MCF 10A (cell line): Measurements from ENCODE around the gene STAU1. TPM values are rescaled to one million over a fixed set of nuclear protein-coding genes. Genes with fewer than 3 reads are reported as not detected.
A peak's percentile ranks its signal among the peaks of the same experiment; 100 is the strongest.

Source experiments
- BruUV-seq: library from RNA; stranded (reverse); fragments of 400-500 nt; replicated peaks from 2 replicates; lab custom pipeline; 2021; lab: Mats Ljungman, UMichigan
- CTCF ChIA-PET: fragments of 300-600 bp; sonication (Branson Sonifier 250); formaldehyde crosslinking; extraction: SDS; loops from one replicate; lab custom pipeline; 2021; ENCODE audit warnings: antibody characterized with exemption, inconsistent platforms; lab: Yijun Ruan, JAX
- POLR2A ChIA-PET: fragments of 300-600, 350-650 bp; sonication (Branson Sonifier 250); formaldehyde crosslinking; extraction: SDS; loops from one replicate; lab custom pipeline; 2020; ENCODE audit warnings: antibody characterized with exemption, inconsistent platforms; lab: Yijun Ruan, JAX
- DNase-seq: peaks from one replicate; pipeline ENCODE4 v3.0.0-alpha.2; 2018; ENCODE audit not compliant: unreplicated experiment
- H3K27ac Mint-ChIP-seq: one replicate; pipeline ENCODE4 v1.8.0; 2022; ENCODE audit warnings: mild to moderate bottlenecking, low read depth, mixed read lengths; ENCODE audit not compliant: unreplicated experiment
- H3K27me3 Mint-ChIP-seq: one replicate; pipeline ENCODE4 v1.8.0; 2022; ENCODE audit warnings: mixed read lengths; ENCODE audit not compliant: insufficient read depth, unreplicated experiment
- H3K36me3 Mint-ChIP-seq: one replicate; pipeline ENCODE4 v1.8.0; 2022; ENCODE audit warnings: mild to moderate bottlenecking, moderate library complexity, mixed read lengths; ENCODE audit not compliant: insufficient read depth, unreplicated experiment
- H3K4me1 Mint-ChIP-seq: one replicate; pipeline ENCODE4 v1.8.0; 2022; ENCODE audit warnings: mixed read lengths; ENCODE audit not compliant: insufficient read depth, unreplicated experiment
- H3K4me3 Mint-ChIP-seq: one replicate; pipeline ENCODE4 v1.8.0; 2022; ENCODE audit warnings: mild to moderate bottlenecking, moderate library complexity, mixed read lengths; ENCODE audit not compliant: unreplicated experiment
- H3K9me3 Mint-ChIP-seq: one replicate; pipeline ENCODE4 v1.8.0; 2022; ENCODE audit warnings: mixed read lengths; ENCODE audit not compliant: unreplicated experiment
- intact Hi-C: fragments of 100-400 bp; cut with micrococcal nuclease; formaldehyde crosslinking; loops from 2 replicates; pipeline ENCODE4 v1.14.1; 2022
- total RNA-seq: library from RNA; stranded (reverse); gene quantifications from 2 replicates; pipeline ENCODE4 v1.2.3, GENCODE V29; 2022
- TF ChIP-seq, protein P1 (sequence below): fragments of 200-600 bp; IDR thresholded peaks from one replicate; pipeline ENCODE4 v1.8.0; 2022; ENCODE audit warnings: antibody characterized with exemption, mild to moderate bottlenecking; ENCODE audit not compliant: unreplicated experiment

The STAU1 gene
- total RNA-seq, 1 experiment from 2014 or later: 110 TPM

- no peak overlapping the region for H3K27ac Mint-ChIP-seq
- ChIA-PET POLR2A (interaction anchor here (0.6 to 6.7 kb wide), 7 partner anchors 13 to 180 kb away, joined by 3 to 59 read pairs (median 3); partner anchors contain the start of gene STAU1), CTCF (interaction anchor here (0.6 to 4.6 kb wide), 6 partner anchors 12 to 71 kb away, joined by 3 to 20 read pairs (median 4); no protein-coding TSS in a partner anchor)
- no peaks in the 10 kb centered on the region for H3K27me3 Mint-ChIP-seq
- no peak for DNase-seq
- H3K4me1 Mint-ChIP-seq: peaks cover 6% of the 10 kb centered on the region
- BruUV-seq: no TSS peak
- no peak overlapping the region for H3K4me3 Mint-ChIP-seq
- intact Hi-C loops: no loop called here
- H3K36me3 Mint-ChIP-seq: peaks cover 38% of the 10 kb centered on the region
- TF ChIP-seq, protein P1, sequence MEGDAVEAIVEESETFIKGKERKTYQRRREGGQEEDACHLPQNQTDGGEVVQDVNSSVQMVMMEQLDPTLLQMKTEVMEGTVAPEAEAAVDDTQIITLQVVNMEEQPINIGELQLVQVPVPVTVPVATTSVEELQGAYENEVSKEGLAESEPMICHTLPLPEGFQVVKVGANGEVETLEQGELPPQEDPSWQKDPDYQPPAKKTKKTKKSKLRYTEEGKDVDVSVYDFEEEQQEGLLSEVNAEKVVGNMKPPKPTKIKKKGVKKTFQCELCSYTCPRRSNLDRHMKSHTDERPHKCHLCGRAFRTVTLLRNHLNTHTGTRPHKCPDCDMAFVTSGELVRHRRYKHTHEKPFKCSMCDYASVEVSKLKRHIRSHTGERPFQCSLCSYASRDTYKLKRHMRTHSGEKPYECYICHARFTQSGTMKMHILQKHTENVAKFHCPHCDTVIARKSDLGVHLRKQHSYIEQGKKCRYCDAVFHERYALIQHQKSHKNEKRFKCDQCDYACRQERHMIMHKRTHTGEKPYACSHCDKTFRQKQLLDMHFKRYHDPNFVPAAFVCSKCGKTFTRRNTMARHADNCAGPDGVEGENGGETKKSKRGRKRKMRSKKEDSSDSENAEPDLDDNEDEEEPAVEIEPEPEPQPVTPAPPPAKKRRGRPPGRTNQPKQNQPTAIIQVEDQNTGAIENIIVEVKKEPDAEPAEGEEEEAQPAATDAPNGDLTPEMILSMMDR: no peak
- H3K9me3 Mint-ChIP-seq: no peaks in the 10 kb centered on the region
These were observed 20.2 kb downstream of the STAU1 start for GRCh38 chr20:49167811-49168507.

GRCh38 chr20:49166534-49167449 is 21.3 kb downstream of the STAU1 start:
- H3K4me3 Mint-ChIP-seq: no peak overlapping the region
- DNase-seq: no peak
- no peaks in the 10 kb centered on the region for H3K9me3 Mint-ChIP-seq
- BruUV-seq: no TSS peak
- peak overlapping the region; percentile 57 for H3K27ac Mint-ChIP-seq
- intact Hi-C loops: no loop called here
- ChIA-PET POLR2A (interaction anchor here (0.6 to 6.7 kb wide), 8 partner anchors 14 to 115 kb away, joined by 3 to 59 read pairs (median 5); partner anchors contain the start of genes DDX27 and STAU1), CTCF (interaction anchor here (0.6 to 4.6 kb wide), 9 partner anchors 13 to 1650 kb away, joined by 3 to 20 read pairs (median 3); no protein-coding TSS in a partner anchor)
- H3K4me1 Mint-ChIP-seq: peaks cover 11% of the 10 kb centered on the region
- peaks cover 40% of the 10 kb centered on the region for H3K36me3 Mint-ChIP-seq
- TF ChIP-seq, protein P1: no peak
- no peaks in the 10 kb centered on the region for H3K27me3 Mint-ChIP-seq

DNA sequence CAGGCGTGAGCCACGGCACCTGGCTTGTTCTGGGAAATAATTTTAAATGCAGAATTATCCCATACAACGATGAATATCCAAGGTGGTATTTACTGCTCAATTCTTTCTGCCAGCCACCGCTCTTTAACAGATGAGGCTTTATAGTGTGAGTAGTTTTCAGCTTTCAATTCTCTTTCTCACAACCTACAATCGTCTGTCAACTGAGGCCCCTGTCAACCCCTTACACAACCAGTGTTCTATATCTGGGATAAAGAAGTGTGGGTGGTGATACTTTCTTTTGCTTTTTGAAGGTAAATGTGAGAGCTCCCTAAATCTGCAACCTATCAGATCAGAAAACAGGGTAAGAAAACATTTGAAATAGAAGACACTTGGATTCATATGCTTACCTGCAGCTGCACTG is 22.5 kb downstream of the STAU1 start:
- no peak for DNase-seq
- POLR2A ChIA-PET: interaction anchor here (0.6 to 6.7 kb wide), 7 partner anchors 15 to 78 kb away, joined by 3 to 59 read pairs (median 5); partner anchors contain the start of genes DDX27 and STAU1
- no peaks in the 10 kb centered on the region for H3K9me3 Mint-ChIP-seq
- peaks cover 44% of the 10 kb centered on the region for H3K36me3 Mint-ChIP-seq
- TF ChIP-seq, protein P1: no peak
- CTCF ChIA-PET: interaction anchor here (1.0 to 4.6 kb wide), 5 partner anchors 15 to 52 kb away, joined by 3 to 20 read pairs (median 3); no protein-coding TSS in a partner anchor
- peaks cover 16% of the 10 kb centered on the region for H3K4me1 Mint-ChIP-seq
- no peaks in the 10 kb centered on the region for H3K27me3 Mint-ChIP-seq
- H3K27ac Mint-ChIP-seq: no peak overlapping the region
- H3K4me3 Mint-ChIP-seq: no peak overlapping the region
- BruUV-seq: no TSS peak
- intact Hi-C loops: no loop called here
